HG03565 (cell line): ENCODE data around the gene XYLT2.

Experiments
- ATAC-seq: cut with Tn5 transposase; IDR thresholded peaks from one replicate; pipeline ENCODE4 v1.9.1; 2021; ENCODE audit warnings: mild to moderate bottlenecking, moderate library complexity; ENCODE audit not compliant: unreplicated experiment

XYLT2 gene

GRCh38 chr17:50363217-50364060, 17.5 kb downstream of the XYLT2 start:
- ATAC-seq: no peak

GRCh38 chr17:50364061-50364458, 18.1 kb downstream of the XYLT2 start:
- ATAC-seq: no peak

- no peak for ATAC-seq
These were observed 18.8 kb downstream of the XYLT2 start for GRCh38 chr17:50364715-50365114.

- ATAC-seq: no peak
These were observed 19.2 kb downstream of the XYLT2 start for GRCh38 chr17:50365165-50365564.

GRCh38 chr17:50365649-50366393, 19.9 kb downstream of the XYLT2 start:
- ATAC-seq: no peak

- no peak for ATAC-seq
These were observed 21.5 kb downstream of the XYLT2 start for GRCh38 chr17:50367401-50367800.

- no peak for ATAC-seq
These were observed 24.1 kb downstream of the XYLT2 start for GRCh38 chr17:50370052-50370451.

- ATAC-seq: no peak
These were observed 25.6 kb downstream of the XYLT2 start for GRCh38 chr17:50371526-50371925.

- no peak for ATAC-seq
These were observed 26.4 kb downstream of the XYLT2 start for GRCh38 chr17:50372222-50372757.

GRCh38 chr17:50372758-50373556, 27.0 kb downstream of the XYLT2 start, which contains the start of the genes EME1 and MRPL27:
Gene EME1 (plus strand): TSS chr17:50373229. CDS start chr17:50375209, 1,980 bp downstream.
Gene MRPL27 (minus strand): TSS chr17:50373184. CDS start chr17:50373170, 14 bp downstream.
- ATAC-seq: peak; percentile 78

GRCh38 chr17:50373705-50374104, 27.8 kb downstream of the XYLT2 start:
- no peak for ATAC-seq

- ATAC-seq: no peak
These were observed 30.1 kb downstream of the XYLT2 start for GRCh38 chr17:50375858-50376538.

GRCh38 chr17:50379351-50380132, 33.6 kb downstream of the XYLT2 start:
- no peak for ATAC-seq

- ATAC-seq: no peak
These were observed 34.7 kb downstream of the XYLT2 start for GRCh38 chr17:50380369-50381259.

- ATAC-seq: no peak
These were observed 35.4 kb downstream of the XYLT2 start for GRCh38 chr17:50381260-50381815.

- ATAC-seq: no peak
These were observed 36.0 kb downstream of the XYLT2 start for GRCh38 chr17:50381920-50382319.

- no peak for ATAC-seq
These were observed 37.0 kb downstream of the XYLT2 start for GRCh38 chr17:50382931-50383330.

- no peak for ATAC-seq
These were observed 40.6 kb downstream of the XYLT2 start for GRCh38 chr17:50386510-50386909.
